ENCODE data around the gene KIAA1549.

GRCh38 chr7:138822867-138823535 is 158.2 kb downstream of the KIAA1549 start:
- TF ChIP-seq CTCF (IDR thresholded peaks at IDR 0.05; ENCODE audit: low read depth, low read length, missing input control), result no peak
- TF ChIP-seq RXRA (IDR thresholded peaks at IDR 0.05), result no peak
- no peak for TF ChIP-seq REST (IDR thresholded peaks at IDR 0.05)
- no peak for TF ChIP-seq EGR1 (IDR thresholded peaks at IDR 0.05; ENCODE audit: low read depth in 2 of 2)
- no peak for TF ChIP-seq MAX (IDR thresholded peaks at IDR 0.05)
- no peak for TF ChIP-seq RAD21 (IDR thresholded peaks at IDR 0.05)
- no peak for TF ChIP-seq GABPA (IDR thresholded peaks at IDR 0.05 in 1 of 2, conservative IDR thresholded peaks at IDR 0.05 in 1 of 2)
- TF ChIP-seq SP1 (IDR thresholded peaks at IDR 0.05), result no peak
- TF ChIP-seq ATF3 (IDR thresholded peaks at IDR 0.05), result no peak
